Loucy (cell line): Measurements from ENCODE around the gene ASPHD1.

ENCODE experiments used
- EZH2phosphoT487 ChIP-seq: fragments of 200-600 bp; IDR thresholded peaks from 2 replicates; pipeline ENCODE4 v1.6.1; 2018; ENCODE audit warnings: antibody characterized with exemption, mild to moderate bottlenecking, moderate library complexity, borderline replicate concordance
- TF ChIP-seq, protein P1 (sequence below): fragments of 200-600 bp; sonication (generic); conservative IDR thresholded peaks from 2 replicates; pipeline ENCODE4 v1.5.1; 2014; ENCODE audit warnings: mild to moderate bottlenecking, antibody characterized with exemption, low read length

DNA sequence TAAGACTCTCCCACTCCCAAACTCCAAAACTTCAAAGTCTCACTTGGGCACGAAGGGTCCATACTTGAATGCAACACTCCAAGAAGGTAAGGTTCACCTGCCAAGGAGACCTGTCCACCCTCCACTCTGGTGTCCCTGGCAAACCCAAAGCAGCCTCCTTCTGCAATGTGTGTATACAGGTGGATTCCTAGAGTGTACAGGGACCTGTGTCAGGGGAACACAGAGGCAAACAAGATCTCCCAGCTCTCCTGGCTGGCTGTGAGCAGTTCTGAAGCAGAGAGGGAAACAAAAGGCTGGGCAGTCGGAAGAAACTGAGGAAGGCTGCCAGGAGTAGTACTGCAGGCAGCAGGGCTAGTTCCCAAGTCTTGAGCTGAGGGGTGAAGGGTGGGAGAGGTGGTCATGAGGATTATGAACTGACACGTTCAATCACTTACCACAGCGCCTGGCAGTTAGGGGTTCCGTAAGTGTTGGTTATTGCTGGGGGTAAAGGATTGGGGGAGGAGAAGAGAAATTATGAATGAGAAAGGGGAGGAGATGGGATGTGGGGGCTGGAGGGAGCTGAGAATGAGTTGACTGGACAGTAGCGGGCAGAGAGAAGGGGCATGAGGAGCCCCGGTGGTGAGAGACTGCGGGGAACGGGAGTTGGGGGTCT lies 24.9 kb downstream of the ASPHD1 start:
- TF ChIP-seq, protein P1, sequence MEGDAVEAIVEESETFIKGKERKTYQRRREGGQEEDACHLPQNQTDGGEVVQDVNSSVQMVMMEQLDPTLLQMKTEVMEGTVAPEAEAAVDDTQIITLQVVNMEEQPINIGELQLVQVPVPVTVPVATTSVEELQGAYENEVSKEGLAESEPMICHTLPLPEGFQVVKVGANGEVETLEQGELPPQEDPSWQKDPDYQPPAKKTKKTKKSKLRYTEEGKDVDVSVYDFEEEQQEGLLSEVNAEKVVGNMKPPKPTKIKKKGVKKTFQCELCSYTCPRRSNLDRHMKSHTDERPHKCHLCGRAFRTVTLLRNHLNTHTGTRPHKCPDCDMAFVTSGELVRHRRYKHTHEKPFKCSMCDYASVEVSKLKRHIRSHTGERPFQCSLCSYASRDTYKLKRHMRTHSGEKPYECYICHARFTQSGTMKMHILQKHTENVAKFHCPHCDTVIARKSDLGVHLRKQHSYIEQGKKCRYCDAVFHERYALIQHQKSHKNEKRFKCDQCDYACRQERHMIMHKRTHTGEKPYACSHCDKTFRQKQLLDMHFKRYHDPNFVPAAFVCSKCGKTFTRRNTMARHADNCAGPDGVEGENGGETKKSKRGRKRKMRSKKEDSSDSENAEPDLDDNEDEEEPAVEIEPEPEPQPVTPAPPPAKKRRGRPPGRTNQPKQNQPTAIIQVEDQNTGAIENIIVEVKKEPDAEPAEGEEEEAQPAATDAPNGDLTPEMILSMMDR = no peak
- no peak for TF ChIP-seq EZH2phosphoT487
